Progenitor cell of endocrine pancreas (in vitro differentiated cells): Measurements from ENCODE around the gene BAG2. TPM values are rescaled to one million over a fixed set of nuclear protein-coding genes. Genes with fewer than 3 reads are reported as not detected.

Experiments
- DNase-seq: peaks from one replicate; pipeline ENCODE4 v3.0.0; 2021; ENCODE audit warnings: low spot score; ENCODE audit not compliant: unreplicated experiment
- H3K27ac Mint-ChIP-seq: 2 replicates; pipeline ENCODE4 v1.8.0; 2021; ENCODE audit warnings: mild to moderate bottlenecking, moderate library complexity, mixed read lengths
- H3K27me3 Mint-ChIP-seq: 2 replicates; pipeline ENCODE4 v1.8.0; 2021; ENCODE audit warnings: mixed read lengths
- H3K36me3 Mint-ChIP-seq: 2 replicates; pipeline ENCODE4 v1.8.0; 2022; ENCODE audit warnings: mixed read lengths; ENCODE audit not compliant: insufficient read depth
- H3K4me1 Mint-ChIP-seq: 2 replicates; pipeline ENCODE4 v1.8.0; 2021; ENCODE audit warnings: low read depth, mixed read lengths
- H3K4me3 Mint-ChIP-seq: 2 replicates; pipeline ENCODE4 v1.8.0; 2021; ENCODE audit warnings: low read depth, mild to moderate bottlenecking, moderate library complexity, mixed read lengths
- H3K9me3 Mint-ChIP-seq: 2 replicates; pipeline ENCODE4 v1.8.0; 2021; ENCODE audit warnings: low read depth, mixed read lengths
- total RNA-seq: library from RNA; stranded (reverse); gene quantifications from 2 replicates; pipeline ENCODE4 v1.2.1, GENCODE V29; 2021
- TF ChIP-seq, protein P1 (sequence below): fragments of 200-600 bp; sonication (generic); IDR thresholded peaks from one replicate; pipeline ENCODE4 v1.5.0; 2021; ENCODE audit warnings: antibody characterized with exemption, mild to moderate bottlenecking; ENCODE audit not compliant: unreplicated experiment

BAG2 gene
- total RNA-seq, 1 donor from 2014 or later = 4.8 TPM

DNA sequence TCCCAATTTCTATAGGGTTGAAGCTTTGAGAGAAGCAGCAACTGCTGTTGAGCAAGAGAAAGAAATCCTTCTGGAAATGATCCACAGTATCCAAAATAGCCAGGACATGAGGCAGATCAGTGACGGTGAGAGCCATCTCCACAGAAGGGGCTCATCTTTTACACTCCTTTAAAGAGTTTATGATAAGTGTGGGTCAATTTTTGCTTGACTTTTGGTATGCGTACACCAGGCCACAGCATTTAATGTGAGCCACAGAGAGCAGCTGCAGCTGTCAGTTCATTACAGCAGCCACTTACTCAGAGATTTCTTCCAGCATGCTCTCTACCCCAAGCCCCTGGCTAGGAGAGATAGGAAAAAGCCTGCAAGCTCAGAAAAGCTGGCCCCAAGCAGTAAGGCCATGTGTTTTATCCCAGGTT is 9.9 kb downstream of the BAG2 start:
- Mint-ChIP-seq H3K4me3 (no peak overlapping the region), H3K27ac (peak overlapping the region; percentile 37), H3K9me3 (no peaks in the 10 kb centered on the region), H3K4me1 (no peaks in the 10 kb centered on the region), H3K27me3 (no peaks in the 10 kb centered on the region), H3K36me3 (peaks cover 17% of the 10 kb centered on the region)
- TF ChIP-seq, protein P1, sequence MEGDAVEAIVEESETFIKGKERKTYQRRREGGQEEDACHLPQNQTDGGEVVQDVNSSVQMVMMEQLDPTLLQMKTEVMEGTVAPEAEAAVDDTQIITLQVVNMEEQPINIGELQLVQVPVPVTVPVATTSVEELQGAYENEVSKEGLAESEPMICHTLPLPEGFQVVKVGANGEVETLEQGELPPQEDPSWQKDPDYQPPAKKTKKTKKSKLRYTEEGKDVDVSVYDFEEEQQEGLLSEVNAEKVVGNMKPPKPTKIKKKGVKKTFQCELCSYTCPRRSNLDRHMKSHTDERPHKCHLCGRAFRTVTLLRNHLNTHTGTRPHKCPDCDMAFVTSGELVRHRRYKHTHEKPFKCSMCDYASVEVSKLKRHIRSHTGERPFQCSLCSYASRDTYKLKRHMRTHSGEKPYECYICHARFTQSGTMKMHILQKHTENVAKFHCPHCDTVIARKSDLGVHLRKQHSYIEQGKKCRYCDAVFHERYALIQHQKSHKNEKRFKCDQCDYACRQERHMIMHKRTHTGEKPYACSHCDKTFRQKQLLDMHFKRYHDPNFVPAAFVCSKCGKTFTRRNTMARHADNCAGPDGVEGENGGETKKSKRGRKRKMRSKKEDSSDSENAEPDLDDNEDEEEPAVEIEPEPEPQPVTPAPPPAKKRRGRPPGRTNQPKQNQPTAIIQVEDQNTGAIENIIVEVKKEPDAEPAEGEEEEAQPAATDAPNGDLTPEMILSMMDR = no peak
- no peak for DNase-seq

DNA sequence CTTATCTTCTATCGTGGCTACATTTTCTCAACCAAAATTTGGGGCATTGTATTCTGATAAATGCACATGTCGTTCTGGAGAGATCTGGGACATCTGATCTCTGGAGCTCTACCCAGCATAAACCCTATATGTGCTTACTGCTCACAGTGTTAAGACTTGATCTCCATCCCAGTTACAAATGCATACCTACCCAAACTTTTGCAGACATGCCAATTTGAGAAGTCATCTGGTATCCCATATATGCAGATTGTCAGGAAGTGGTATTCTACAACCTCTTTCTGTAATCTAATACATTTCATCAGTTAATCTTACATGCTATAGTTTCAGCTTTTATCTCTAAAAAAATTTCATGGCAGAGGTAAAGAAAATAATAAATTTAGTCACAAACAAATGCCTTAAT is 11.2 kb downstream of the BAG2 start:
- no peak overlapping the region for H3K4me3 Mint-ChIP-seq
- TF ChIP-seq, protein P1 = no peak
- no peaks in the 10 kb centered on the region for H3K9me3 Mint-ChIP-seq
- no peaks in the 10 kb centered on the region for H3K4me1 Mint-ChIP-seq
- peaks cover 17% of the 10 kb centered on the region for H3K36me3 Mint-ChIP-seq
- H3K27me3 Mint-ChIP-seq = no peaks in the 10 kb centered on the region
- DNase-seq = no peak
- no peak overlapping the region for H3K27ac Mint-ChIP-seq

DNA sequence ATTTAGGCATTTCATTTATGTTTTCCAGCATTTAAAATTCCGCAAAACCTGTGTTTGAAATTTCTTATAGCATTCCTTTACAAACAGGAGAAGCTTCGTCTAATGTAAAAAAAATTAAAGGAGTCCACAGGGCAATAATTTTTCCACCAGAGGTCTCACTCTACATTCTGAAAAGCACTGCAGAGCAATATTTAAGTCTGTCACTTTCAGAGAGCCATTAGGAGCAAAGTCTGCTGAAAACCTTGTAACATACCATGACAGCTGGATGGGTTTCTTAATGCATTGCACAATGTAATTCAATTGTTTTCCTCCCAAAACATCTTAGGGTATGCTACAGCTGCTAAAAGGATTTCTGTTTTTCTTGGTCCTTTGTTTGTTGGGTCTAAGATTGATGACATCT is 18.0 kb downstream of the BAG2 start:
- Mint-ChIP-seq H3K4me3 (no peak overlapping the region), H3K9me3 (no peaks in the 10 kb centered on the region), H3K27ac (no peak overlapping the region), H3K4me1 (no peaks in the 10 kb centered on the region), H3K36me3 (peaks cover 12% of the 10 kb centered on the region), H3K27me3 (no peaks in the 10 kb centered on the region)
- no peak for DNase-seq
- TF ChIP-seq, protein P1 = no peak

DNA sequence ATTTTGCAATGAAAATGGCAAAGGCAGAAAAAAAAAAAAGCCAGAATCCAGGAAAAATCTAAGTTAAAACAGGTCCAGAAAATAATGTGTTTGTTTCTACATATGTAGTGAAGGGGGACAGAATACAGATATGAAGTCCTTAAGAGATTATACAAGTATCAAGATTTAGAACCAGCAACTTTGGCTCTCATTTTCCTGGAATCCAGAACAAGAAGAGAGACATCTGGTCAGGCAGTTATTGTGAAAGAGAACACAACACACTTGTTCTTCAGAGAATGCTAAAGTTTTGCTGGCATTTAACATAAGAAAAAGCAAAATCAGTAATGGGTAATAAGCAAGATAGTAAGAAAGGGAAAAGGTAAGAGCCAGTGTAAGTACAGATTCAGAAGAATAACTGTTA is 21.1 kb downstream of the BAG2 start:
- Mint-ChIP-seq H3K36me3 (peaks cover 10% of the 10 kb centered on the region), H3K4me1 (peaks cover 5% of the 10 kb centered on the region), H3K27me3 (no peaks in the 10 kb centered on the region), H3K27ac (no peak overlapping the region), H3K9me3 (no peaks in the 10 kb centered on the region), H3K4me3 (no peak overlapping the region)
- TF ChIP-seq, protein P1 = no peak
- no peak for DNase-seq

DNA sequence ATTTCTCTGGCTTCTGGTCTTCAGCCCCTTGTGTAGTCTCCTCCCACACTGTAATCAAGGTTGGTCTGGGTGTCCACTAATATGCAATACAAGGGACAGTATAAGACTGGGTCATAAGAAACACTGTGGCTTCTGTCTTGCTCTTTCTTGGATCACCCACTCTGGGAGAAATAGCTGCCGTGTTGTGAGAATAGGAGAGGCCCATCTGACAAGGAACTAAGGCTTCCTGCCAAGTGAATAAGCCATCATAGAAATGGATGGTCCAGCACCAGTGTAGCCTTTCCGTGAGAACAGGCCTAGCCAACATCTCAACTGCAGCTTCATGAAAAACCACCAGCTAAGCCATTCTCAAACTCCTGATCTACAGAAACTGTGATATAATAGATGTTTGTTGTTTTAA is 23.3 kb downstream of the BAG2 start:
- H3K36me3 Mint-ChIP-seq = peaks cover 8% of the 10 kb centered on the region
- no peak overlapping the region for H3K4me3 Mint-ChIP-seq
- peaks cover 15% of the 10 kb centered on the region for H3K4me1 Mint-ChIP-seq
- no peak for DNase-seq
- TF ChIP-seq, protein P1 = no peak
- no peak overlapping the region for H3K27ac Mint-ChIP-seq
- no peaks in the 10 kb centered on the region for H3K27me3 Mint-ChIP-seq
- H3K9me3 Mint-ChIP-seq = no peaks in the 10 kb centered on the region
